OCI-LY3 (cell line): Measurements from ENCODE around the gene EEF2K.

Experiments used
- H2AFZ ChIP-seq: fragments of 200-600, 300-600 bp; shearing (Covaris generic); 2 replicates; pipeline ENCODE4 v1.6.0; 2014; ENCODE audit warnings: antibody characterized with exemption, low read depth, low read length
- H3K27ac ChIP-seq: fragments of 200-600, 300-600 bp; sonication (generic); 2 replicates; pipeline ENCODE4 v1.5.1; 2014; ENCODE audit warnings: mild to moderate bottlenecking, low read length, moderate library complexity, mixed read lengths
- H3K27me3 ChIP-seq: fragments of 200-600, 300-600 bp; sonication (generic); 2 replicates; pipeline ENCODE4 v1.6.1; 2014; ENCODE audit warnings: low read depth, low read length, mixed read lengths
- H3K36me3 ChIP-seq: fragments of 200-600, 300-600 bp; sonication (generic); replicated peaks from 2 replicates; pipeline ENCODE3; 2014; ENCODE audit warnings: low read depth, low read length, mixed read lengths
- H3K4me1 ChIP-seq: fragments of 300-600, 200-600 bp; sonication (generic); 2 replicates; pipeline ENCODE4 v1.6.1; 2014; ENCODE audit warnings: low read length, mixed read lengths
- H3K4me2 ChIP-seq: fragments of 200-600, 300-600 bp; sonication (generic); 2 replicates; pipeline ENCODE4 v1.6.1; 2014; ENCODE audit warnings: low read length, mixed read lengths
- H3K4me3 ChIP-seq: fragments of 300-600, 200-600 bp; sonication (generic); 2 replicates; pipeline ENCODE4 v1.5.1; 2014; ENCODE audit warnings: antibody characterized with exemption, mild to moderate bottlenecking, low read length, moderate library complexity
- H3K79me2 ChIP-seq: fragments of 300-600, 200-600 bp; shearing (Covaris generic); 2 replicates; pipeline ENCODE4 v1.6.1; 2014; ENCODE audit warnings: mild to moderate bottlenecking, low read length, mixed read lengths
- H3K9ac ChIP-seq: fragments of 300-600, 200-600 bp; shearing (Covaris generic); 2 replicates; pipeline ENCODE4 v1.6.0; 2014; ENCODE audit warnings: mild to moderate bottlenecking, low read length, moderate library complexity
- H3K9me3 ChIP-seq: fragments of 200-600, 300-600 bp; shearing (Covaris generic); 2 replicates; pipeline ENCODE4 v1.6.1; 2014; ENCODE audit warnings: low read length, mixed read lengths; ENCODE audit not compliant: insufficient read depth
- H4K20me1 ChIP-seq: fragments of 200-600, 300-600 bp; sonication (generic); 2 replicates; pipeline ENCODE4 v1.6.1; 2016; ENCODE audit warnings: low read length, mixed read lengths; ENCODE audit not compliant: insufficient read depth
- CTCF ChIP-seq: fragments of 200-600, 300-600 bp; sonication (generic); IDR thresholded peaks from 2 replicates; pipeline ENCODE4 v1.5.1; 2014; ENCODE audit warnings: antibody characterized with exemption, low read length, low read depth
- EZH2phosphoT487 ChIP-seq: fragments of 200-600 bp; shearing (Covaris generic); IDR thresholded peaks from 2 replicates; pipeline ENCODE4 v1.6.1; 2018; ENCODE audit warnings: antibody characterized with exemption, mixed run types, low read depth

EEF2K gene

GRCh38 chr16:22264786-22265185 is 58.7 kb downstream of the EEF2K start:
- Histone ChIP-seq H2AFZ (no peak overlapping the region), H3K9ac (no peak overlapping the region), H3K27ac (no peak overlapping the region), H3K27me3 (no peaks in the 10 kb centered on the region), H3K4me3 (no peak overlapping the region), H3K9me3 (no peaks in the 10 kb centered on the region), H3K79me2 (no peaks in the 10 kb centered on the region; the same call in 1 of the 2 replicates), H3K36me3 (peaks cover 46% of the 10 kb centered on the region), H3K4me2 (no peak overlapping the region), H4K20me1 (no peaks in the 10 kb centered on the region), H3K4me1 (no peaks in the 10 kb centered on the region)
- no peak for TF ChIP-seq CTCF
- no peak for TF ChIP-seq EZH2phosphoT487

- H3K4me2 ChIP-seq: no peak overlapping the region
- H3K27me3 ChIP-seq: no peaks in the 10 kb centered on the region
- no peak overlapping the region for H3K9ac ChIP-seq
- H3K79me2 ChIP-seq: no peaks in the 10 kb centered on the region
- no peak overlapping the region for H2AFZ ChIP-seq
- no peak for TF ChIP-seq EZH2phosphoT487
- TF ChIP-seq CTCF: no peak
- H3K36me3 ChIP-seq: peaks cover 42% of the 10 kb centered on the region
- H4K20me1 ChIP-seq: no peaks in the 10 kb centered on the region
- H3K9me3 ChIP-seq: no peaks in the 10 kb centered on the region
- H3K4me1 ChIP-seq: no peaks in the 10 kb centered on the region
- no peak overlapping the region for H3K27ac ChIP-seq
- no peak overlapping the region for H3K4me3 ChIP-seq
Observed at GRCh38 chr16:22265351-22265750, 59.3 kb downstream of the EEF2K start.

GRCh38 chr16:22266546-22266945 is 60.5 kb downstream of the EEF2K start:
- no peaks in the 10 kb centered on the region for H3K27me3 ChIP-seq
- H3K36me3 ChIP-seq: peaks cover 40% of the 10 kb centered on the region
- H3K27ac ChIP-seq: no peak overlapping the region
- no peaks in the 10 kb centered on the region for H3K4me1 ChIP-seq
- no peaks in the 10 kb centered on the region for H4K20me1 ChIP-seq
- H3K9me3 ChIP-seq: no peaks in the 10 kb centered on the region
- TF ChIP-seq CTCF (no peak), EZH2phosphoT487 (no peak)
- no peak overlapping the region for H2AFZ ChIP-seq
- H3K79me2 ChIP-seq: no peaks in the 10 kb centered on the region
- H3K4me3 ChIP-seq: no peak overlapping the region
- no peak overlapping the region for H3K9ac ChIP-seq
- no peak overlapping the region for H3K4me2 ChIP-seq

- H3K36me3 ChIP-seq: peaks cover 46% of the 10 kb centered on the region
- TF ChIP-seq EZH2phosphoT487: no peak
- TF ChIP-seq CTCF: no peak
- H3K4me1 ChIP-seq: no peaks in the 10 kb centered on the region
- H3K4me3 ChIP-seq: no peak overlapping the region
- no peak overlapping the region for H2AFZ ChIP-seq
- H3K27ac ChIP-seq: no peak overlapping the region
- H3K79me2 ChIP-seq: no peaks in the 10 kb centered on the region
- H3K4me2 ChIP-seq: no peak overlapping the region
- H4K20me1 ChIP-seq: no peaks in the 10 kb centered on the region
- H3K9me3 ChIP-seq: no peaks in the 10 kb centered on the region
- no peak overlapping the region for H3K9ac ChIP-seq
- no peaks in the 10 kb centered on the region for H3K27me3 ChIP-seq
Observed at GRCh38 chr16:22267764-22268163, 61.7 kb downstream of the EEF2K start.
